ENCODE measurements around the gene DPY19L1.
"Not testable (repeated sequence)": the region's sequence is repeated elsewhere in the genome, so short reads cannot be mapped to it uniquely, and the experiment has no call there.

DPY19L1 gene

DNA sequence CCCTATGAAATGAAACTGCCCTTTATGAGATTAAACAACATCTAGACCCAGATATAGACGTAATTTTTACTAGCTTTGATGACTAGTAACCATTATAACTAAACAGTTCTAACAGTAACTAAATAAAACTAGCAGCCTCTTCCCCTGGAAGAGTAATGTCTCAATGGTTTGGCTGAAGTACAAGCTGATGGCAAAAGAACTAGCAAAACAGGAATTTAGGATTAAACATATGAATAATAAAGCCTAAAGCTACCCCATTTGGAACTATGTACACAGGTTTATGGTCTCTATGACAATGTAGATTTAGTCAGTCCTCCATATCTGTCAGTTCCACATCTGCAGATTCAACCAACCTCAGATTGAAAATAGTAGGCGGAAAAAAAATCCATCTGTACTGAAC, 6.4 kb downstream of the DPY19L1 start:
- no peak for DNase-seq

DNA sequence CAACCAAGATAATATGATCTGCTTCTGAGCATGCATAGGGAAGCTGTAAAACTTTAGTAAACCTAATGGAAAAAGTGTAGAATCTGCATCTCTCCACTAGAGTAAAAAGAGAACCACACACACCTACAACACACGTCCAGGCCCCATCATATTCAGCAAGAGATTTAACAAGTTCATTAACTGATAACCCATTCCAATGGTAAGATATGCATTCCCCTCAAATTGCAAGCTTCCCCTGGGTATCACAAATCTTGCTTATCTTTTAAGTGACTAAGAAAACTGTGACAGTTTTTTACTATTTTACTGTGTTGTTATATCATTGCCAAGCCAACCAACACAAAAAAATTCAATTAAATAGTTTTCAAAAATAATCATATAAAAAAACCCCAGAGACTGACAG, 8.0 kb downstream of the DPY19L1 start:
- no peak for DNase-seq

DNA sequence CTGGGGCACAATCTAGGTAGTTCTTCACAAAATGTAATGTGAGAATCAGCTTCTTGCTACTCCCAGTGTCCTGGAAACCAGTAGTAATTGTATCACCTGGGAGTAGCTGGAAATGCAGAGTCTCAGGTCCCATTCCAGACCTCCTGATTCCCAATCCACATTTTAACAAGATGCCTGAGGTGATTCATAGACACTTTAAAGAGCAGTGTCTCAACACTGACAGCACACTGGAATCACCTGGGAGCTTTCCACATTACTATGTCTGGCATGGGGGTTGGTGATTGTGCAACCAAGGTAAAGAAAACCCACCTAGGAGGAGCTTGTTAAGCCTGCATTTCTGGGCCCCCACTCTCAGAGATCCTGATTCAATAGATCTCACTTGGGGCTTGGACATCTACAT, 11.1 kb downstream of the DPY19L1 start:
- DNase-seq = no peak

DNA sequence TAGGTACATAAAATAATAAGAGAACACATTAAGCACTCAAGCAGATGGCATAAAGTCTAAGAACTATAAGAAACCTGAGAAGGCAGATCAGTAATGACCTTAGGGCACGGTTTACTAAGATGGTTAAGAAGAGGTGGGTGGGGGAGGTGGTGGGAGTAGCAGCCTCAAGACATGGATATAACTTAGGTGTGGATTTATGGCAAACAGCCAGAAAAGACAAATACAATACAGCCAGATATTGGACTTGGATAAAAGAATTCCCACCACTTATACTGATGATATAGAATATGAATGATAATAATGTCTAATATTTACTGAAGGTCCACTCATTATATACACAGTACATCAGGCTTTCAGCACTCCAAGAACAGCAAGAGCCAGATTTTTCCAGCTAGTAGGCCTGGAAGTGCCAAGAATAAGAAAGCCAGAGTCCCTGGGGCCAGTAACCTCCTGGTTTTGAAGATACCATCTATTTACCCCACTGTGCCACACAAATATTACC, 11.9 kb downstream of the DPY19L1 start:
- DNase-seq = no peak

DNA sequence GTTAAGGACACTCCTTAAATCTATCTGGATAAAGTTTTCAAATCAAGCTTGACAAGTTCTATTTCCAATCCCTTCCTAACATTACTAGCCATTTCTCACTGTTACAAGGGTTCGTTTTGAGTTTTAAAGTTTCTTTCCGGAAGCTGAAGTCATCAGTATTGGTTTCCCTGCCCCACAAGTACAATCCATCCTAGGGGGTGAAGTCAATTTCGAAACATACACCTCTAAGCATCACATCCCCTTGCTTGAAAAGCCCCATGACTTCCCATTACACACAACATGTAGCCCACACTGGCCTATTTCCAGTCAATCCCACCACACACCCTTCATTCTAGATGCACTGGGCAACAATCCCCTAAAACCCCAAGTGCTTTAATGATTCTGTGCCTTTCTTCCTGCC, 13.0 kb downstream of the DPY19L1 start:
- no peak for DNase-seq

DNA sequence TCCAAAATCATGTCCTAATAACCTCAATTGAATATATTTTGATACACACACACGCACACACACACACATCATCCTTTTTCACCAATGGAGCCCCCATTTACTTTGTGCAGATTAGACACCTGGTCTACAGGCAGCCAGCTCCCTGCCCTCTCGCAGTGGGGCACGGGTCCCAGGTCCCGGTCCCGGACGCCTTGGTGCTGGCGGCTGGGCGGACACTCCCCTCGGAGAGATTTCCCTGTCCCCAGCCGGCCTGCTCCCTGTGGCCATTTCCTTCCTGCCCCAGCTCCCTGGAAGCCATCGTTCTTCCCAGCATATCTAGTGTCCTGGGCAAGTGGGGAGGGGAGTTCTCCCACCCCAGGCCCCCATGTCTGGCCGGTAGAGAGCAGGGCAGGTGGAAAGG, 14.6 kb downstream of the DPY19L1 start:
- DNase-seq = no peak

DNA sequence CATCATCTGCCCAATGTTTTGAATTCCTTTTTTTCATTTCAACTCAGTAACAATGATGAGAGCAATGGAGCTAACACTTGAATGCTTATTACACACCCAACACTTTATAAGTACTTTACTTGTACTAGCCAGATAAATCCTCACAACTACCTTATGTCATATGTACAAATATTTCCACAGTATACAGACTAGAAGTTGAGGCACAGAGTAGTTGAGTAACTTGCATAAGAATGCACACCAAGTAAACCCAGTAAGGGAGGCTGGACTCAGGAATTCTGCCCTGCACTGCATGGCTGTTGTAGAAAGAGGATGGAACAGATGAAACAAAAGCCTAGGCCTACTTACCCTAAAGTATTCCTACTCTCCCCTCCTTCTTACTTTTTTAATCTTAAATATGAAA, 15.8 kb downstream of the DPY19L1 start:
- no peak for DNase-seq

DNA sequence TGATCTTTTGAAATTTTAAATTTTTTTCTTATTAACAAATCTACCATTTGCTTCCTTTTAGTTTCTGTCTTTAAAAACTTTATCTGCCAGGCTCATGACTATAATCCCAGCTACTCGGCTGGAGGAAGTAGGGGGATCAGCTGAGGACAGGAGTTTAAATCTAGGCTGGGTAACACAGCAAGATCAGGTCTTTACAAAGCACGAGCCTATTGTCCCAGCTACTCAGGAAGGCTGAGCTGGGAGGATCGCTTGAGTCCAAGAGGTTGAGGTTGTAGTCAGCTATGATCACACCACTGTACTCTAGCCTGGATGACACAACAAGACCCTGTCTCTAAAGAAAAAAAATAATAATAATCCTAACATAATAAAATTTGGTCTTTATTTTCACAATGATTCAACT, 17.5 kb downstream of the DPY19L1 start:
- DNase-seq = no peak

DNA sequence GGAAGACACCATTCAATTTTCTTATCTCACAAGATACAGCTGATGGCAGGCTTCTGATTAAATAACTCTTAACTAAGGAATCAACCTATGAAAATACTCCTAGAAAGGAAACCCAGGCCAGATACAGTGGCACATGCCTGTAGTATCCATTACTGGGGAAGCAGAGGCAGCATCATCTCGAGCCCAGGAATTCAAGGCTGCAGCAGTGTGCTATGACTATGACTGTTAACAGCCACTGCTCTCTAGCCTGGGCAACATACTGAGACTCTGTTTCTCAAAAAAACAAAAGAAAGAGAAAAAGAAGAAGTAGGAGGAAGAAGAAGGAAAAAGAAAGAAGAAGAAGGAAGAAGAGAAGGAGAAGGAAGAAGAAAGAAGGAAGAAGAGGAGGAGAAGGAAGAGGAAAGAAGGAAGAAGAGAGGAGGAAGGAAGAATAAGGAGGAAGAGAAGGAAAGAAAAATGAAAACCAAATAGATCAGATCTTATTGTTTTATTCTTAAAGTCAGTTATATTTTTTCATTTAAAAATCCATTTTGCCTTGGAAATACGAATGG, 18.0 kb downstream of the DPY19L1 start:
- DNase-seq = no peak

DNA sequence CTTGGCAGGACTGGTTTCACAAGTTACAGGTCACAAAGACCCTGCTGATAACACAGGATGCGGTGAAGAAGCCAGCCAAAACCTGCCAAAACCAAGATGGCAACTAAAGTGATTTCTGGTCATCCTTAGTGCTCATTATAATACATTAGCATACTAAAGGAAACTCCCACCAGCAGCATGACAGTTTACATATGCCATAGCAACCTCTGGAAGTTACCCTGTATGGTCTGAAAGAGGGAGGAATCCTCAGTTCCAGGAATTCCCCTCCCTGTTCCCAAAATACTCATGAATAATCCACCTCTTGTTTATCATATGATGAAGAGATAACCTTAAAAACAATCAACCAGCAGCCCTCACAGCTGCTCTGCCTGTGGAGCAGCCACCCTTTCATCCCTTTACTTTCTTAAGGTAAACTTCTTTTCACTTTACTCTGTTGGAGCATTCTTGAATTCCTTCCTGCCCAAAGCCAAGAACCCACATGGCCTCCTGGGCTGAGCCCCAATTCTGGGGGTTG, 21.9 kb downstream of the DPY19L1 start:
- no peak for DNase-seq

DNA sequence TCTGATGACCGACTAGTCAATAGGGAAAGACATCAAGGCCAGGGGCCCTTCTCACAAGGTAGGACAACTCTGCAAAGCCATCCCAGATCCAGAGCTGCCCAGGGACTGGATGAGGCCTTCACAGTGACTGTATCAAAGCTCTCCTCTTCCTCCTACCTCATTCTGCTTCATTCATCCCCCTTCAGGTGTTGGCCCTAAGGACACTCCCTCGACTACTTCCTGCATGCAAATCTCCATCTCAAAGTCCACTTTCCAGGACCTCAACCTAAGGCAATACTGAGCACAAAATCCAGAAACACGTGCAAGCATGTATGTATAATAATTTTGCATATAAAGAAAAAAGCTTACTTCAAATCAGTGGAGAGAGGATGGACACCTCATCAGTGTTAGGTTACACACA, 25.1 kb downstream of the DPY19L1 start:
- DNase-seq = no peak

DNA sequence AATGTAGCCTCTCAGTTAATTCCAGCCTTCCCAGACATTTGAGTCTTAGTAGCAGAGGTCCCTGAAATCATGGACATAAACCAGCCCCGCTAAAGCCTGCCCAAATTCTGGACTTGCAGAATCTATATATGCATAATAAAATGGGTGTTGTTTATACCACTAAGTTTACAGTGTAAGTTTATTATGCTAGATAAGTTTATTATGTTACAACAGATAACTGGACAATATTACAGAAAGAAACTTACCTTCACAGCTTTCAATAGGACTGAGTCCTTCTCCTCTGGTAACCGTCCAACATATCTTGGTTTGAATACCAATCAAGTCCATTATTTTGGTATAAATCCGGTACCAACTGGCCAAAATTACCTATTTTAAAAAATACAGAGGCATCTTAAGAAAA, 26.2 kb downstream of the DPY19L1 start:
- DNase-seq = no peak

DNA sequence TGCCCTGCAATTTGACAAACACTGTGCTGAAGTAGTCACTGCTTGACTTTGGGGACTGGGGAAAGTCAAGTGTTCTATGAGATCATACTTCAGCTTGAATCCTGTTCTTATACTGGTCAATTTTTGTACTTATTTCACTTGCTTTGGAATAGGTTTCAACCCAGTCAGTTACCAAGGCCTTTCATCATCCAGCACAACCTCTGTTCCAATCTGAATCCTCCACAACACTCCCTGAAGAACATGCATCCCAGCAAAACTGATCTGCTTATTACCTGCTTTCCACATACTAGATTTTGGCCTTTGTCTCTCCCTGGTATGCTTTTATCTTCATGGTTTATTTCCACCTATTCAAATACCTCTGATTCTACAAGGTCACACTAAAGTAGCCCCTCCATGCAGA, 29.5 kb downstream of the DPY19L1 start:
- DNase-seq = no peak

DNA sequence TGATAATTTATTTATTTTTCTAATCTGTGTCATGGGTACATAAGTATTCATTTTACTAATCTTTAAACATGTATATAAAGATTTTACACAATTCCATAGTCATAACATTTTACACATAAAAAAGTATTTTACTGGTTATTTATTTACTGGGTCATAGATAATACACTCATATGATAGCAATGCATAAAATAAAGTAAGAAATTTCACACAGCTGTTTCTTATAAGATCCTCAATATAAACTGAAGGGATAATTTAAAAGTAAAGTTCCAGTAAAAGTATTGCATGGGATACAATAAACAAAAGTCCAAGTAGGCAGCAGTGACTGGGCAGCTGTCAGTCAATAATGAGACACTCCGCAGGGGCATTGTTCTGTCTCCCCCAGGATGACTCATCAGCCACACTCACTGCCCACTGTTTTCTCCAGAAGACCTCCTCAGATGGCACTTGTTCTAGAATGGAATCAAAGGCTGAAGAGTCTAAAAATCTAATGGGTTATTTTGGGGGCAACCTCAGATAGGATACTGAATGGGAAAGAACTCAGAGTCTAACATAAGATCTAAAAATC, 32.7 kb downstream of the DPY19L1 start:
- DNase-seq = no peak

DNA sequence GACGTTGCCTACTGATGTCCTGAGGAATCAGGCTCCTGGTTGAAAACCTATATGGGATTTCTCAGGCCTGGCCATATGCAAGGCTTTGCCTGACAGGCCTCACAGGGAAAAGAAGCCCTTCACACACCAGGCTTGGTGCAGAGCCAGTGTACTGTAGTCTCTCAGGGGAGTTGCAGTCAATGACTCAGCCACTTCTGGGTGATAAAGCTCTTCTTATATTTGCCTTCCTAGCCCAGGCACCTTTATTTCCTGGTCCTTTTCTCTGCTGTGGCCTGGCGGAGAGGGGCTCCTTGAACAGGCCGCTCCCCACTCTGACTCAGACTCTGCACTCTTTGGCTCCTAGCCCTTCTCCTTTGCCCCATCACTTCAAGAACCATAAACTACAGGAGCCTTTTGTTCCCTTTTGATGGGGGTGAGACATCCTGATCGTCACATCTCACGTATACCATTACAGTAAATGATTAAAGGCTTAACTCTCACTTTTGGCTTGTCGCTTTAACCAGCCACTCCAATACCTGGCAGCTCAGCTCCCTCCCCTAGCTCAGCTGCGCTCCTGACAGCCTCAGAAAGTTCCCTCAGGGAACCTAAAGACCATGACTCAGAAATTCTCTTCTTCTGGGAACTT, 33.5 kb downstream of the DPY19L1 start:
- no peak for DNase-seq

DNA sequence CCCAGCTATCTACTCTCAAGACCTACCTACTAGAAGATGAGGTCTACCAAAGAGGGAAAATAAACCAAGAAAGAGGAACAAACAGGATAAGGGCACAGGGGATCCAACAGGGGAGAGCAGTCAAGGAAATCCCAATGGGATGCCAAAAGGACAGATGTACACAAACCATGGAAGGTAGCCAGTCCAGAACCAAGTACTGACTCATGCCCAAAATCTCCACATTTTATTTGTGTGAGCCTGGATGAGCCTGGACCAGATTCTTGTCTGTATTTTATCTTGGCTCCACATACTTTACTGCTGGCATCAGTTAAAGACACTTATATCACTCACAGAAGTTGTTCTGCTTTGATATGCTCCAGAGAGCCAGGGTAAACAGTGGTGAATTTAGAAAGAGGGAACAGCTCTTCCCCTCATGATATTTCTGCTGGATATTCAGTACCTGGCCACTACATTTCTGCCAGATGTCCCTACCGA, 34.1 kb downstream of the DPY19L1 start:
- not testable (repeated sequence) for DNase-seq

DNA sequence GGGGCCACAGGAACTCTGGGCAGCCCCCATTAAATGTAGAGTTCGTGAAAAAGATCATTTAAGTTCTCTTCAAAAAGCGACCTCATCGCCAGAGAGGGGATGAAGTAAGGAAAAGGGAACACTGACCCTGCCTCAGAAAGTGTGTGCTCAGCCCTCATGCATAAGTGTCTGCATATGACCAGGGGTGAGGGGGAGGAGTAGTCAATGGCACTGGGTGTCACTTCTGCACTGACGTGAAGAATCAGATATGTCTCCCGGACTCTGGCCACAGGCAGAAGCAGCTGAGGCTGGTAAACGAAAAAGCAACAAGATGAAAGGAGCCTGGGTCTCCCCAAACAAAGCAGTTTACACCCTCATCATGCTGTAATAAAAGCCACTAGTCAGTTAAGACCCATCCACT, 39.0 kb downstream of the DPY19L1 start:
- DNase-seq = not testable (repeated sequence)

DNA sequence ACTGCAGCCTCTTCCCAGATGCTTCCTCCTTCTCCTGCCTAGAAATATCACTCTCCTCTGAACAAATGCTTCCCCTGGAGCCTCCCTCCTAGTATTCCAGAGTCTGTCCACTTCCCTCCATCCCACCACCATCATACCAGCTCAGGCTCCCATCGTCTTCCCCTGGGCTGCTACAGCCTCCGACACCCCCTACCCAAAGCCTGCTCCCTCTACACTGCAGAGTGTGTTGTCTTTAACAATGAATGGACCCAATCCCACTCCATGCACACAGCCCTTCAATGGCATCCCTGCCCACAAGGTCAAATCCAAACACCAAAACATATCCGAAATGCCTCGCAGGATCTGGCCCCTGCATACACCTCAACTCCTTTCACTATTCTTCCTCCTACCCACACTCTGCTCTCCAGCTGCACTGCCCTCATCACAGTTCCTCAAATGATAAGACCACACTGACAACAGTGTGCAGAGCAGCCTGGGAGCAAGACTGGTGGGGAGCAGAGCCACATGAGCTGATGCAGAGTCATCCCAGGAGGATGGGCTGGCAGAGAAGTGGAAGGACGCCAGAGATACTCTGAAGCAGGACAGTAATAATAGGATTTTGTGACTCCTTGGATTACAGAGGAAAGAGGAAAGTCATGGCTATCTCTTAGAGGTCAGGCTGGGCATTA, 40.7 kb downstream of the DPY19L1 start:
- not testable (repeated sequence) for DNase-seq

DNA sequence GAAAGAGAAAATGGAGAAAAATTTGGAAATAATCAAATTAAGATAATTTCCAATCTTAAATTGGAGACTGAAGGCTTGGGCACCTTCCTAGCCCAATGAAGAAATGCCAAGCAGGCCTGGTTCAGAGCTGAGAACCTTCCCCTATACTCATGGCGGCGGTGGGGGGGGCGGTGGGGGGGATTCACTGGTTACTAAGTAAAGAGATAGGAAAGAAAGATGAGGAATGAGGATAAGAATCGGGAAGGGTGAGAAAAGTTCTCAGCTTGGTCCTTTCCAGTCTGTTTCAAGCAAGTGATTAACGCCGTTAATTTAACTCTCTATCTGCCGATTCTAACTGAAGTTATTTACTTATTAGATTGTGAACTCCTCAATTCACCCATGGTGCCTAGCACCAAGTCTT, 41.5 kb downstream of the DPY19L1 start:
- DNase-seq = no peak

DNA sequence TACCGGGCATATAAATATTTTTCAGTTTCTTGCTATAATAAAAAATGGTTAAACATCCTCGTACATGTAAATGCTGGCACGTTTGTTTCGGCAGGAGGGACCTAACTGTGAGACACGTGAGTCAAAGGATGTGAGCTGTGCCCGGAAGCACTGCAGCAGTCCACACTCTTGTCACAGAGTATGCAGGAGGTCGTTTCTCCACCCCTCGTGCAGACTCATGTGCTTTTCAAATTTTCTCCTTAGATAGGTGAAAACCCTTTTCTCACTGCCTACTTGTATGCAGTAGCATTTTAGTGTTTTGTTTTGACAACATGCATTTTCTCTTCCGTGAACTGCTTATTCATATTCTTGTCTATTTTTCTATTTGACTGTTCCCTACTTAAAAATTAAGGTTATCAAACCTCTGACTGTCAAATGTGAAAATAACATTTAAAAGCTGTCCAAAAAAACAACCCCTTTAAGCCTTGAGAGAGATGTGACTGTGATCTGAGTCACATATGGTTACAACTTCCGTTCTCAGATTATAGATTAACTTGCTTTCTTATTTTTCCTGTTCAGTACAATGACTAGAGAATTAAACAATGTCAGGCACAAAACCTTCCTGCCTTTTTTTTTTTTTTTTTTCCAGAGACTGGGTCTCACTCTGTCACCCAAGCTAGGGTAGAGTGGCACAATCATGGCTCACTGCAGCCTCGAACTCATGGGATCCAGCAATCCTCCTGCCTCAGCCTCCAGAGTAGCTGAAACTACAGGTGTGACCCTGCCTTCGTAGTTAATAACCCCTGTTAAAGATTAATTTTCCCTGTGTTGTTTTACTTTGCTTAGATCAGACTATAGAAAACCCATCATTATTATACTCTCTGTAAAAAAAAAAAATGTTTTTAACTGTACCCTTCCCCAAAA, 45.1 kb downstream of the DPY19L1 start:
- DNase-seq = no peak

DNA sequence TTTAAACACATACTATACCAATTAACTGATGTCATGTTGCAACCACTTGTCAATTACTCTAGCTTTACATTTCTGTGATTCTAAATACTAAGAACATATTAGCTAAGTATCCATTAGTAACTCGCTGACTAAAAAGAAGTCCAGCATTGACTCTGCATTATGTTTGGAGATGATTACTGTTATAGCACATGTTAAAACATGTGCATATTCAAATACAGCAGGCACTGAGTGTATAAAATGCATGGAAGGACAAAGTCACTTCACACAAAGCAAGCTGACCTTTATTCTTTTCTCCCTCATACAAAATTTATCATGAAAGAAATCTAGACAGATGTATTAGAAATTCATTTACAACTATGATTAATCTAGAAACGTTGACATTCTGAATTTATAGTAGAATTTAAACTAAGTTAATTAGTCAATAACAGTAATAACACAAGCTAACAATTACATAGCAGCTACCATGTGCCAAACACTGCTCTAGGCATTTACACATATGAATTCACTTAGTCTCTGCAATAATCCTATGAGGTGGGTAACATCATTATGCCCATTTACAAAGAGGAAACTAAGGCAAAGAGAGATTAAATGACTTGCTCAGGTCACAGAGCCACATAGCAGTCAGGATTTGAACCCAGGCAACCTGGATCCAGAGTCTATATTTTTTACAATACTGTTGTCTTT, 48.7 kb downstream of the DPY19L1 start:
- DNase-seq = not testable (repeated sequence)

DNA sequence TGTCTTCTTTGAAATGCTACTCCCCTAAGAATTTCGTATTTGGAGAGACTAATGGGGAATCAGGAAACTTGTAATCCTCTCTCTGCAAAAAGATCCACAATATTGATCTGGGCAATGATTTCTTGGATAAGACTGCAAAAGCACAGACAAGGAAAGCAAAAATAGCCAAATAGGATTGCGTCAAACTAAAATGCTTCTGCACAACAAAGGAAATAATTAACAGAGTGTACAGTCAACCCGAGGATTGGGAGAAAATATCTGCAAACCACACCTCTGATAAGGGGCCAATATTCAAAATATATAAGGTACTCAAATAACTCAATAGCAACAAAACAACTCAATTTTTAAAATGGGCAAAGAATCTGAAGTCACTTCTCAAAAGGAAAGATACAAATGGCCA, 52.1 kb downstream of the DPY19L1 start:
- not testable (repeated sequence) for DNase-seq
